DOHH2 (cell line): Measurements from ENCODE around the gene GSKIP.

Experiments
- CTCF ChIP-seq: fragments of 200-600 bp; sonication (generic); IDR thresholded peaks from one replicate; pipeline ENCODE4 v1.5.1; 2014; ENCODE audit warnings: antibody characterized with exemption, mild to moderate bottlenecking, low read depth, low read length; ENCODE audit not compliant: poor library complexity, severe bottlenecking
- EZH2phosphoT487 ChIP-seq: fragments of 200-600 bp; sonication (generic); IDR thresholded peaks from 2 replicates; pipeline ENCODE4 v1.6.1; 2017; ENCODE audit warnings: borderline replicate concordance, mild to moderate bottlenecking, antibody characterized with exemption, low read length, moderate library complexity, mixed read lengths

GRCh38 chr14:96410119-96410518 is 46.8 kb downstream of the GSKIP start:
- no peak for TF ChIP-seq CTCF
- TF ChIP-seq EZH2phosphoT487: no peak
